GM23338 (cell line): ENCODE results near the gene MTAP.

ENCODE experiments used
- CREB1 ChIP-seq: fragments of 250-450 bp; sonication (Bioruptor Pico); IDR thresholded peaks from 2 replicates; pipeline ENCODE4 v1.5.0; 2020; ENCODE audit warnings: low read depth, mild to moderate bottlenecking, moderate library complexity
- CTCF ChIP-seq, 2 experiments: fragments of 200-600 bp in 1 of 2; sonication (generic) in 1 of 2; conservative IDR thresholded peaks; 2 replicates each; pipeline versions ENCODE4 v1.5.1 to v1.6.1; 2016 to 2017; ENCODE audit warnings: antibody characterized with exemption in 2 of 2, low read depth in 2 of 2, mild to moderate bottlenecking in 2 of 2, moderate library complexity in 1 of 2
- EZH2 ChIP-seq: fragments of 200-600 bp; sonication (generic); IDR thresholded peaks from one replicate; pipeline ENCODE4 v1.8.0; 2017; ENCODE audit warnings: antibody characterized with exemption, mild to moderate bottlenecking, low read depth; ENCODE audit not compliant: unreplicated experiment
- EZH2phosphoT487 ChIP-seq: fragments of 200-600 bp; sonication (generic); IDR thresholded peaks from one replicate; pipeline ENCODE4 v1.8.1; 2018; ENCODE audit warnings: antibody characterized with exemption; ENCODE audit not compliant: unreplicated experiment
- JUNB ChIP-seq: IDR thresholded peaks from one replicate; pipeline ENCODE4 v1.6.1; 2016; ENCODE audit warnings: antibody characterized with exemption; ENCODE audit not compliant: unreplicated experiment
- NANOG ChIP-seq: IDR thresholded peaks from 2 replicates; pipeline ENCODE4 v1.6.1; 2016; ENCODE audit warnings: antibody characterized with exemption, borderline replicate concordance
- POLR2AphosphoS5 ChIP-seq: IDR thresholded peaks from 2 replicates; pipeline ENCODE4 v1.6.1; 2016; ENCODE audit warnings: antibody characterized with exemption, low read depth
- REST ChIP-seq: IDR thresholded peaks from one replicate; pipeline ENCODE4 v1.6.1; 2018; ENCODE audit warnings: antibody characterized with exemption; ENCODE audit not compliant: unreplicated experiment
- STAT1 ChIP-seq: IDR thresholded peaks from one replicate; pipeline ENCODE4 v1.6.1; 2016; ENCODE audit warnings: antibody characterized with exemption; ENCODE audit not compliant: unreplicated experiment
- ZNF331 ChIP-seq: fragments of 250-450 bp; sonication (Bioruptor Pico); IDR thresholded peaks from 2 replicates; pipeline ENCODE4 v1.5.0; 2020; ENCODE audit warnings: low read depth, mild to moderate bottlenecking, moderate library complexity

DNA sequence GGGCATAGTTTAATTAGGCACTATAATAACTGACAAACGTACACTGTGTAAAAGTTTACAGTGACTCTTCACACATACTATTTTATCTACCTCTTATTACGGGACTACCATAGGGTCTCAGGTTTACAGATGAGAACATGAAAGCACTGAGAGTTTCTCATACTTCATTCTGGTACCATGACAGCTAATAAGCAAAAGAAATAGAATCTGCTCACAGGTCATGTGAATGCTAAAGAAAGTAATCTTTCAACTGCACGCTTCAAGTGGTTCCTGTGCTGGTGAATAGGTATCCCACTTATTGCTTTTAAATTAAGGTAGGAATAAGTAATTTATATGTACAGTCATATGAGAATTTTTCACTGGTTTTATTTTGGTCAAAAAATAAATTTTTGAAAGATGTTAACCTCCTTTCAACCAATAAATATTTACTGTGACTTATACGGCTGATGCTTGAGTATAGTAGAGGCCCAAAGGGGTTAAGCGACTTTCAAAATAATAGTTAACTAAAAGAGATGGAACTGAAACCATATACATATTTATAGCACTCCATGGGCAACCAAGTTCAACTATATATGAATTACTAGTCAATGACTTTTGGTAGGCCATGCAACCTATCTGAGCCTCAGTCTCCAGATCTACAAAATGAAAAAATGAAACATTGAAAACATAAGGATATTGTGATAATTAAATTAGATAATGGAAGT, 183.7 kb downstream of the MTAP start:
- TF ChIP-seq CTCF (conservative IDR thresholded peaks at IDR 0.05; ENCODE audit: low read depth in 2 of 2) (no peak), ZNF331 (CRISPR knock-in tag) (no peak), STAT1 (no peak), EZH2phosphoT487 (no peak), POLR2AphosphoS5 (no peak), EZH2 (no peak), NANOG (no peak), REST (no peak), CREB1 (CRISPR knock-in tag) (no peak), JUNB (no peak)
